NCI-H1092 treated with DMSO at 0.1 percent for 48 hours (cell line): ENCODE measurements around the gene BRD8.

ENCODE experiments used
- DNase-seq: peaks from one replicate; lab custom pipeline; 2025; lab: John Stamatoyannopoulos, UW

BRD8 gene

GRCh38 chr5:138096997-138097828 is 81.2 kb downstream of the BRD8 start:
- no peak for DNase-seq

- DNase-seq, result no peak
Measured at GRCh38 chr5:138096363-138096762, 82.1 kb downstream of the BRD8 start.

- DNase-seq, result no peak
Measured at GRCh38 chr5:138095100-138095907, 83.1 kb downstream of the BRD8 start.

GRCh38 chr5:138093036-138093435 is 85.4 kb downstream of the BRD8 start:
- DNase-seq, result no peak

- no peak for DNase-seq
Measured at GRCh38 chr5:138092301-138092700, 86.1 kb downstream of the BRD8 start.

GRCh38 chr5:138091685-138092084 is 86.7 kb downstream of the BRD8 start:
- no peak for DNase-seq
